ENCODE results near the gene PSMB2.

Gene PSMB2

GRCh38 chr1:35640380-35641232, 720 bp downstream of the PSMB2 start:
- DNase-seq = no peak

- DNase-seq = peak; percentile 57
Observed at GRCh38 chr1:35637401-35637809, 3.9 kb downstream of the PSMB2 start.

- DNase-seq = no peak
Observed at GRCh38 chr1:35633547-35633946, 7.8 kb downstream of the PSMB2 start.

GRCh38 chr1:35631396-35631795, 9.9 kb downstream of the PSMB2 start:
- no peak for DNase-seq

- no peak for DNase-seq
Observed at GRCh38 chr1:35629051-35629450, 12.3 kb downstream of the PSMB2 start.

GRCh38 chr1:35623832-35624231, 17.5 kb downstream of the PSMB2 start:
- no peak for DNase-seq

GRCh38 chr1:35622510-35623178, 18.7 kb downstream of the PSMB2 start:
- DNase-seq = no peak

GRCh38 chr1:35619237-35620121, 21.8 kb downstream of the PSMB2 start:
- DNase-seq = no peak

GRCh38 chr1:35615440-35615839, 25.9 kb downstream of the PSMB2 start:
- no peak for DNase-seq

GRCh38 chr1:35611655-35612054, 29.7 kb downstream of the PSMB2 start:
- no peak for DNase-seq

GRCh38 chr1:35605867-35606182, 35.5 kb downstream of the PSMB2 start:
- DNase-seq = no peak

GRCh38 chr1:35605071-35605866, 36.1 kb downstream of the PSMB2 start:
- DNase-seq = no peak

GRCh38 chr1:35603941-35604340, 37.4 kb downstream of the PSMB2 start:
- no peak for DNase-seq

GRCh38 chr1:35603468-35603867, 37.9 kb downstream of the PSMB2 start:
- DNase-seq = no peak

GRCh38 chr1:35600593-35600992, 40.7 kb downstream of the PSMB2 start:
- DNase-seq = no peak

- no peak for DNase-seq
Observed at GRCh38 chr1:35599411-35599810, 41.9 kb downstream of the PSMB2 start.

- DNase-seq = no peak
Observed at GRCh38 chr1:35598895-35599294, 42.4 kb downstream of the PSMB2 start.

- no peak for DNase-seq
Observed at GRCh38 chr1:35597870-35598269, 43.5 kb downstream of the PSMB2 start.

- DNase-seq = no peak
Observed at GRCh38 chr1:35595684-35596083, 45.6 kb downstream of the PSMB2 start.

- DNase-seq = no peak
Observed at GRCh38 chr1:35594005-35594760, 47.1 kb downstream of the PSMB2 start.

GRCh38 chr1:35592991-35593769, 48.1 kb downstream of the PSMB2 start:
- DNase-seq = no peak
